T-helper 17 cell (primary cell): ENCODE measurements around the gene MUSK. TPM values are rescaled to one million over a fixed set of nuclear protein-coding genes. Genes with fewer than 3 reads are reported as not detected.
"Not testable (repeated sequence)": the region's sequence is repeated elsewhere in the genome, so short reads cannot be mapped to it uniquely, and the experiment has no call there.

Experiments
- ATAC-seq: fragments of 150-1000 bp; cut with Tn5 transposase; 2 replicates; pipeline ENCODE4 v1.10.0; 2021; ENCODE audit warnings: mild to moderate bottlenecking, moderate library complexity
- DNase-seq, 3 donors: peaks; one replicate each; pipeline versions ENCODE4 v3.0.0 to v3.0.0-alpha.2; 2020 to 2021
- H3K9me3 ChIP-seq: one replicate; pipeline ENCODE4 v1.7.0; 2013; ENCODE audit warnings: low read length, mild to moderate bottlenecking; ENCODE audit not compliant: control insufficient read depth, poor library complexity, severe bottlenecking
- H3K27ac Mint-ChIP-seq: one replicate; pipeline ENCODE4 v1.8.0; 2022; ENCODE audit warnings: mild to moderate bottlenecking, moderate library complexity, mixed read lengths
- H3K27me3 Mint-ChIP-seq: one replicate; pipeline ENCODE4 v1.8.0; 2022; ENCODE audit warnings: mixed read lengths
- H3K36me3 Mint-ChIP-seq: one replicate; pipeline ENCODE4 v1.8.0; 2022; ENCODE audit warnings: low read depth, mixed read lengths
- H3K4me1 Mint-ChIP-seq: one replicate; pipeline ENCODE4 v1.8.0; 2022; ENCODE audit warnings: mild to moderate bottlenecking, mixed read lengths
- H3K4me3 Mint-ChIP-seq: one replicate; pipeline ENCODE4 v1.8.0; 2022; ENCODE audit warnings: mild to moderate bottlenecking, moderate library complexity, mixed read lengths
- total RNA-seq, 4 donors: library from RNA in 2 of 4; stranded (reverse) in 2 of 4; gene quantifications; one replicate each; pipeline ENCODE4 v1.2.3 and lab custom pipeline; 2022 to 2026

MUSK gene
- total RNA-seq, 2 donors from 2014 or later = not detected

DNA sequence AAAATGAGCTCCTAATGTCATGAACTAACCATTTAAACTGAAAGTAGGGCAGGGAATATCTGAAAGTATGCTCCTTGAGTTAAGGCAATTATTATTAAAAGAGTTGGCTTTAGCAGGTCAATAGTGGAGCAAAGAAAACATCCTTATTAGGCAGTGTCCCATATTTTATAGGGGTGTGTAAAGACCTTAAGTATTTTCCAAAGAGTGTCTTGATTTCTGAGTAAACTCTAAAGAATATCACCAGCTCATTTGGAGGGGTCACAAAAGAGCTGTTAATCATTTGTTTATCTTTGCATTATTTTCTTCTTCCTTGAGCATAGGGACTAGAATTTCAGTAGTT, 109.3 kb downstream of the MUSK start:
- no peaks in the 10 kb centered on the region for H3K36me3 Mint-ChIP-seq
- no peaks in the 10 kb centered on the region for H3K4me1 Mint-ChIP-seq
- H3K9me3 ChIP-seq = peaks cover 4% of the 10 kb centered on the region
- DNase-seq (no peak), ATAC-seq (no peak)
- H3K4me3 Mint-ChIP-seq = no peak overlapping the region
- H3K27me3 Mint-ChIP-seq = no peaks in the 10 kb centered on the region
- H3K27ac Mint-ChIP-seq = no peak overlapping the region

DNA sequence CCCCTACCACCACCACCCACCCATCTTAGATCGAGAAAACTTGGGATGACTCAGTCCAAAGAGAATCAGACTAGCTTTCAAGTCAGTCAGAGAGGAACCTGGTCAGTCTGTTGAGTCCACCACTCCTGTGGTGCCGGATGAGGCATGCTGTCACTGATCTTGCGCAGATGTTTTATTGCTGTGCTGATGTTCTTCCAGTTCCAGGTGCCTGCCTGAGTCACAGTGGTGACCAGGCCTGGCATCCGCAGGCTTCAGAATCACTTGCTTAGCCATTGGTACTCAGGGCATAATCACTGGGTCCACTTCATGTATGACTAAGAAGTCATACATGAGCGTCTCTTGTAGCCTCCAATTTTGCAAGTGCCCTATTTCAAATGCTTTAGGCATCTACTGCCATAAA, 114.1 kb downstream of the MUSK start:
- ATAC-seq (no peak), DNase-seq (no peak)
- no peaks in the 10 kb centered on the region for H3K4me1 Mint-ChIP-seq
- no peak overlapping the region for H3K4me3 Mint-ChIP-seq
- H3K27ac Mint-ChIP-seq = no peak overlapping the region
- no peaks in the 10 kb centered on the region for H3K36me3 Mint-ChIP-seq
- no peaks in the 10 kb centered on the region for H3K27me3 Mint-ChIP-seq
- no peaks in the 10 kb centered on the region for H3K9me3 ChIP-seq

DNA sequence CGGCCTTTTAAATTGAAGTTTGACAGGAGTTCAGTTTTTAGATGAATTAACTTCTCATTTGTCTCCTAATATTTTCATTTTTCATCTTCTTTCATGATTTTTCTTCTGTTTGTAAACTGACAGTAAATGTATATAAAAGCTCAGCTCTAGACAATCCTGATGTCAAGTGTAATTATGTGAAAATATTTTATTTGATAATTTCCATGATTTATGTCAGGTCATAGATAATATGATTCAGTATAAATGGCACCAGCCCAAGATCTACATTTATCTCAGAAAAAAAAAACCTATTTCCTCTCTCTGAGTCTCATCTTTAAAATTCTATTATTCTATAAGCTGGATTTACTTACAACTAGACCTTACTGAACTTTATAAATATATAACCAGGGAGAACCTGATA, 115.7 kb downstream of the MUSK start:
- Mint-ChIP-seq H3K4me3 (no peak overlapping the region), H3K27ac (no peak overlapping the region), H3K36me3 (no peaks in the 10 kb centered on the region), H3K27me3 (no peaks in the 10 kb centered on the region), H3K4me1 (no peaks in the 10 kb centered on the region)
- ATAC-seq = no peak
- H3K9me3 ChIP-seq = no peaks in the 10 kb centered on the region
- DNase-seq = no peak

DNA sequence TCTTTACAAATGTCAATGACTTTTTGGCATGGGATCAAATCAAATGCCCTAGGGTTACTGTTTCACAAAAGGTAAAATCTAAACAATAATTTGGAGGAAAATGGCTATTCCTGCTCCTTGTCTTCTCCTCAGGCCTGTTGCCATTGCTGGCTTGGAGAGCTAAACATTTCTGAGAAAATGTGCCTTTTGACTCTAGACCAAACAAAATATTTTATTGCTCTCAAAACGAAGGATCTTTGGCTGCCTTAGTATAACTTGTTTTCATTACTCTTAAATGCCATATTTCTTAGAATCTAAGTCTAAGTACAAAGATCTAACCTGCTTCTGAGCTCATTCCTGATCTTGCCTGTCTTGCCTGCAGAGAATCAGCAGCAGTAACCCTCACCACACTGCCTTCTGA, 116.6 kb downstream of the MUSK start:
- Mint-ChIP-seq H3K36me3 (no peaks in the 10 kb centered on the region), H3K4me1 (no peaks in the 10 kb centered on the region), H3K27ac (no peak overlapping the region), H3K27me3 (no peaks in the 10 kb centered on the region), H3K4me3 (no peak overlapping the region)
- DNase-seq (no peak), ATAC-seq (no peak)
- H3K9me3 ChIP-seq = no peaks in the 10 kb centered on the region

DNA sequence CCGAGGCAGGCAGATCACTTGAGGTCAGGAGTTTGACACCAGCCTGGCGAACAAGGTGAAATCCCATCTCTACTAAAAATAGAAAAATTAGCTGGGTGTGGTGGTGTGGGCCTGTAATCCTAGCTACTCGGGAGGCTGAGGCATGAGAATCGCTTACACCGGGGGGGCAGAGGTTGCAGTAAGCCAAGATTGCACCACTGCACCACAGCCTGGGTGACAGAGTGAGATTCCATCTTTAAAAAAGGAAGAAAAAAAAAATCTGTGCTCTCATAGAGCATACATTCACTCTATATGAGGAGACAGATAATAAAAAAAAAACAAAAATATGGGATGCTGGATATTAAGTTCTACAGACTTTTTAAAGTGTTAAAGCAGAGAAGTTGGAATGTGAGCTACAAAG, 119.8 kb downstream of the MUSK start:
- DNase-seq, H3K4me1 Mint-ChIP-seq, H3K36me3 Mint-ChIP-seq, H3K4me3 Mint-ChIP-seq, ATAC-seq, H3K9me3 ChIP-seq, H3K27me3 Mint-ChIP-seq, H3K27ac Mint-ChIP-seq: not testable (repeated sequence)

DNA sequence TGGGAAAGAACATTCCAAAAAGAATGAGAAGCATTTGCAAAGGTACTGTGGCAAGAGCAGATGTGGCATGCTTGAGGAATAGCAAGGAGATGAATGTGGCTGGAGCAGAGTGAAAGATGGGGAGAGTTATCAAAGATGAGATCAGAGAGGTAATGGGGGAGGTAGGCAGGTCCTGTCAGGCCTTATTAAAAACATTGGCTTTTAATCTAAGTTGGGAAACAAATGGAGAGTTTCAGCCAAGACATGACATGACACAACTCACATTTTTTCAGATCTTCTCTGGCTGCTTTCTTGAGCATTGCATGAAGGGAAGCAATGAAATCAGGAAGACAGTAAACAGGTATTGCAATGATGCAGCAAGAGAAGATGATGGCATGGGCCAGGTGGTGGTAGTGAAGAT, 120.3 kb downstream of the MUSK start:
- Mint-ChIP-seq H3K4me1 (no peaks in the 10 kb centered on the region), H3K4me3 (no peak overlapping the region), H3K36me3 (no peaks in the 10 kb centered on the region), H3K27ac (no peak overlapping the region), H3K27me3 (no peaks in the 10 kb centered on the region)
- DNase-seq = no peak
- no peaks in the 10 kb centered on the region for H3K9me3 ChIP-seq
- ATAC-seq = no peak

DNA sequence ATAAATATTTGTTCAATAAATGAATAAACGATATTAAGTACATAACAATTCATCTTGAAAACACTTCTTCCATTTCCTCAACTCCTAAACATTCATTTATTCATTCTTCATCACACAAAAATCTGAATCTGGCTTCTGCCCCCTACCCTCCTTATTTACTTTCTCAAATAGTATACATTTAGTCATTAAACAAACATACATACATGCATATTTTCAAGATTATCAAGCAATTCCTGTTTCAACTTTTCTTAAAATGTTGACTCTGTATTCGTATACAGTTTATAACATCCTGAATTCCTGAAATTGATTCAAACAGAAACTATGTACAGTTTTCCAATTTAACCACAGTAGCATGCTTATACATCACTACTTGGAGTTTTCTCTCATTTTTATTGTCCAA, 129.0 kb downstream of the MUSK start:
- H3K4me1 Mint-ChIP-seq = no peaks in the 10 kb centered on the region
- no peak overlapping the region for H3K4me3 Mint-ChIP-seq
- no peak overlapping the region for H3K27ac Mint-ChIP-seq
- H3K36me3 Mint-ChIP-seq = no peaks in the 10 kb centered on the region
- ATAC-seq = no peak
- DNase-seq = no peak
- no peaks in the 10 kb centered on the region for H3K27me3 Mint-ChIP-seq
- no peaks in the 10 kb centered on the region for H3K9me3 ChIP-seq

DNA sequence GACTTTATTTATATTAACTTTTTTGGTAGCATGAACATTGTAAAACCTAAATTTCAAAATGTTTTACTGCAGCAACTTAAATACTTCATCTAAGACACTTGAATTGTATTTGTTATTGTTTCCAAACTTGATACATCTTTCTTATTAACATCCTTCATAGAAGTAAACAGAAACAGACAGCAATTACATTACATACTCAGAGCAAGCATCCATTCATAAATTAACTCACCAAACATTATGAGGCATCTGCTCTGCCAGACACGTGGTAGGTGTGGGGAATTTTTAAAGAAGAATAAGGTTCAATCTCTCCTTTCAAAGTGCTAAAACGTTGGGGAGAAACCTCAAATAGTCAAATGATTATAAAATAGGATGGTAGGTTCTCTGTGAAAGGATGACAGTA, 130.8 kb downstream of the MUSK start:
- Mint-ChIP-seq H3K36me3 (no peaks in the 10 kb centered on the region), H3K27me3 (no peaks in the 10 kb centered on the region)

DNA sequence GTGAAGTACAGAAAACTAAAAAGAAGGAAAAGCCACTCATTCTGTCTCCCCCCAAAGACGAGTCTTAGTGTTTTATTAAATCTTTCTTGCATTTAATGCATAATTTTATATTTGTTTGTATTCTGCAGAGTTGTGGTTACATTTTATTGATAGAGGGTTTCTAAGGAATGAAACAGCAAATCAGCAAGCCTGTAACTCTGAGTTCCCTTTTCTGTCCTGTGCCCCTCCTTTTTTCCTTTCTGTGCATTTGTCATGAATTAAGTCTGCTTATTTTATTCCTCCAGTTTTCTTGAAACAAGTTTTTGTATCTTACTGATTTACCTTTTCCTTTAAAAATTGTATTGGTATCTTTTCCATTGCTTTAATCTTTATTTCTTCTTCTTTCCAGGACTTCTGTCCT, 132.8 kb downstream of the MUSK start:
- no peaks in the 10 kb centered on the region for H3K27me3 Mint-ChIP-seq
- H3K36me3 Mint-ChIP-seq = no peaks in the 10 kb centered on the region
- no peaks in the 10 kb centered on the region for H3K4me1 Mint-ChIP-seq
- no peak overlapping the region for H3K27ac Mint-ChIP-seq
- no peak for DNase-seq
- H3K4me3 Mint-ChIP-seq = no peak overlapping the region
- ATAC-seq = no peak
- H3K9me3 ChIP-seq = no peaks in the 10 kb centered on the region

More for the DNA sequence above, 130.8 kb downstream of the MUSK start:
- Mint-ChIP-seq H3K4me3 (no peak overlapping the region), H3K27ac (no peak overlapping the region), H3K4me1 (no peaks in the 10 kb centered on the region)
- no peaks in the 10 kb centered on the region for H3K9me3 ChIP-seq
- ATAC-seq (no peak), DNase-seq (no peak)

DNA sequence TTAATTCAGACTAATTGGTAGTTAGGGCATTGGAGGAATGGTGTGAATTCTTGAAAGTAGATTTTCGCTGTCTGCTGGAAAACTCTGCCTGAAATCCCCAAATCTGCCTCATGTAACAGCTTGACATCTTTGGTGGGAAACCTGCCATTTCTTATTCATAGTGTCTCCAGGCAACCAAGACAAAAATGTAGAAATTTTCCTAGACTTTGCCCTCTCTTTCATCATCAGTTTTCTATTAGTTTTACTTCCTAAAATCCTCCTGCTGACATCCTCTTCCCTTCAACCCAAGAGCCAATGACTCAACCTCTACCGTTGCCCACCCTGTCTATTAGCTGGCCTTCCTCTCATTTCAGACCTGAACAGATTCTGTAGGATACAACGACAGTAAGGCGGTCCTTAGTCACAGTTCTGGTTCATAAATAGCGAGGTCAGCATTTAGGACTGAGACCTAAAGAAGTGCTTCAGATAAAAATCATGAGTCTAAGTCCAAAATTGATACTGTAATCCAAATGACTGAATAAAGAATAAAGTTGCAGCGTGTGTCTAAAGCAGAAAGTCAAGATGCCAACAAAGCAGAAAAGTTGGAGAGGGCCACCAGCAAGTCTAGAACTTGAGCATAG, 133.9 kb downstream of the MUSK start:
- H3K36me3 Mint-ChIP-seq = no peaks in the 10 kb centered on the region
- no peaks in the 10 kb centered on the region for H3K9me3 ChIP-seq
- no peaks in the 10 kb centered on the region for H3K27me3 Mint-ChIP-seq
- no peak overlapping the region for H3K27ac Mint-ChIP-seq
- no peak overlapping the region for H3K4me3 Mint-ChIP-seq
- ATAC-seq (no peak), DNase-seq (no peak)
- H3K4me1 Mint-ChIP-seq = no peaks in the 10 kb centered on the region

DNA sequence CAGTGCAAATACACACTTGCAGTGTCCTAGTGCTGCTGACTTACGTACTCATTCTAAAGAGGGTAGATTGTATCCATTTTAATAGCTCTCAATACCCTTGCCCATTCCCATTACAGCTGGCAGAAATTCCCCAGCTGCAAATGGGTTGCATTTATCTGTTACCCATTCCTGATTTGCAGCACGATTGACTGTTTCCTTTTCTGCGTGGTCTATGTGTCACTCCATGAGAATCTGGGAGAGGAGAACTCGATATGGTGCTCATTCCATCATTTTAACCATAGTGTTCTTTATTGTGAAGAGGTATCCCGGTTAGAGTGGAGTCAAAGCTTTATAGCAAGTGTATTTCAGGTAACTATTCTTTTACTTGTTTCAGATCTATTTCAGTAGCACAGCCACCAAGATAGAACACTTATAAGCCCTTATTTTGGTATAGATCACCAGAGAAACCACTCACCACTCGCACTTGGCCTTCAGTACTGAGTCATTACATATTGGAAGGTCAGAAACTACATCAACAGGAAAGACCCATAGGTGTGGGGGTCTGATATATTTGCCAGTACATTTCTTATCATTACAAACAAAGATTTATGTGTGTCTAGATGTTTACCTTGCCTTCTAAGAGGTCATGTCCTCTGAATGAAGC, 139.5 kb downstream of the MUSK start:
- H3K27ac Mint-ChIP-seq = no peak overlapping the region
- H3K36me3 Mint-ChIP-seq = no peaks in the 10 kb centered on the region
- ATAC-seq (no peak), DNase-seq (no peak)
- no peaks in the 10 kb centered on the region for H3K27me3 Mint-ChIP-seq
- H3K4me3 Mint-ChIP-seq = no peak overlapping the region
- H3K4me1 Mint-ChIP-seq = no peaks in the 10 kb centered on the region
- H3K9me3 ChIP-seq = no peaks in the 10 kb centered on the region

DNA sequence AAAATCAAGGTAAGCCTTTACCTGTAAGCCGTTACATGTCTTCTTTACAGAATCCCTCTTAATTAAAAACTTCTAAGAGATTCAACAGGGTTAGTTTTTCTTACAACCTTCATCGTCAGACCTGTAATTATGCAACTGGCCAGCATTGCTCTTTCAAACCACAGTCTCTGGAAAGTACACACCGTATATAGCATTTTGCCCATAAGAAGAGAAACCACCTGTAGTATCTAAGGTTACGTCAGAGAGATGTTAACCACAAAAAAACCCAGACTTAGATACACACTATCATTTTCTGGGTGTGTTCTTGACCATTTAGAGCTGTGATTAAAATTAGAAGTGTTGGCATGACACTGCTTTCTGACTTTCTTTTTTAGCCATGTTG, 140.0 kb downstream of the MUSK start:
- Mint-ChIP-seq H3K27ac (no peak overlapping the region), H3K4me3 (no peak overlapping the region), H3K4me1 (no peaks in the 10 kb centered on the region), H3K27me3 (no peaks in the 10 kb centered on the region), H3K36me3 (no peaks in the 10 kb centered on the region)
- ATAC-seq = no peak
- no peaks in the 10 kb centered on the region for H3K9me3 ChIP-seq
- DNase-seq = no peak

DNA sequence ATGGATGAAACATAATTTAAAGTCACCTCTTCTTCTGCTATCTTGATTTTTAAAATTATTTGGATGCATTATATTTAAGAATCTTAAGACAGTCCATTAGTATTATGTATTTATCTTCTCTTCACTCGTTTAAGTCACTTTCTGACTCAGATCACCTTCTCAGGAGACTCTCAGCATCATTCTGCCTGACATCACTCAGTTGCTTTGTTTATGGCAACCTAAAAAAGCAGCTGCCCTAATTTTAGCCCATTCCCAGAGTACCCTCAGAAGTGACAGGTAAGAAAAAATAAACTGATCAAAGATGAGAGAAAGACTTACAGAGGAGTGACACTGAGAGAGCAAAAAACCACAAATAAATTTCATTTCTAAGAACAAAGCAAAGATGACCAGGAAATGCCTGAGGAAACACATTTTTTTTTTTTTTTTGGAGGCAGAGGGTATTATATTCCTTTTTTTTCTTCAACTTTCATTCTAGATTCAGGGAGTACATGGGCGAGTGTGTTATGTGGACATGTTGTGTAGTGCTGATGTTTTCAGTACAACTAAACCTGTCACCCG, 140.5 kb downstream of the MUSK start:
- no peaks in the 10 kb centered on the region for H3K4me1 Mint-ChIP-seq
- H3K27me3 Mint-ChIP-seq = no peaks in the 10 kb centered on the region
- H3K27ac Mint-ChIP-seq = no peak overlapping the region
- no peaks in the 10 kb centered on the region for H3K9me3 ChIP-seq
- no peak overlapping the region for H3K4me3 Mint-ChIP-seq
- DNase-seq (no peak), ATAC-seq (no peak)
- no peaks in the 10 kb centered on the region for H3K36me3 Mint-ChIP-seq

DNA sequence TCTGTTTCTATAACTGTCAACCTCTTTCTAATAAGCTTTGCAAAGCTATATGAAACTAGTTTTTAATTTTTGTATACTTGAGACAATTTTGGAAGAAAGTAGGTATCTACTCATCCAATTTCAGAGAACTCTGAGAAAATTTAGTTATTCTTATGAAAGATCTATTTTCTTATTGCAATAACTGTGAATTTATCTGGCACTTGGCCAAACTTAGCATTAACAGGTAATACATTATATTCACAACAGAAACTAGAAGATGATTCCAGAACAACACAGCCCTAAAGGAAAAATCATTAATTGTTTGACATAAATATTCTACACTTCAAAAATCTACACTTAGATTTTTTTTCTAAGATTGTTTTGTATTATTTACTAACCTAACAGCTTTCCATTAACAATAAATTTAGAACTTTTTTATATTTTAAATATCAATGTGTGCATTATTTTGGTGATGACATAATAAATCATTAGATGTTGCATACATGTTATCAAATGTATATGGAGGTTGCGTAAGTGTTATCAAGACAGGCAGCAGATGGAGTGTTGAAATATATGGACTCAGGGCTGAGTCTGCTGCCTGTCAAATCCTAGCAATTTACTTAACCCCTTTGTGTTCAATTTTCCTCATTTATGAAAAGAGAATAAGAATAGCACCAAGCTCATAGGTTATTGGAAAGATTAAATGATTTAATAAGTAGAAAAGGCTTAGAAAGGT, 141.8 kb downstream of the MUSK start:
- no peaks in the 10 kb centered on the region for H3K27me3 Mint-ChIP-seq
- H3K4me3 Mint-ChIP-seq = no peak overlapping the region
- H3K4me1 Mint-ChIP-seq = no peaks in the 10 kb centered on the region
- no peaks in the 10 kb centered on the region for H3K9me3 ChIP-seq
- H3K36me3 Mint-ChIP-seq = no peaks in the 10 kb centered on the region
- no peak for ATAC-seq
- no peak for DNase-seq
- H3K27ac Mint-ChIP-seq = no peak overlapping the region
